ENCODE results near the gene TACC2.

Gene TACC2

GRCh38 chr10:122190176-122190943, 201.4 kb downstream of the TACC2 start:
- H3K4me3 ChIP-seq (ENCODE audit: low read depth, low read length): no peak overlapping the region

GRCh38 chr10:122191936-122192541, 203.1 kb downstream of the TACC2 start:
- Histone ChIP-seq H3K27me3 (ENCODE audit: insufficient read depth, low read depth, severe bottlenecking) (no peaks in the 10 kb centered on the region), H3K27ac (no peak overlapping the region), H3K36me3 (no peaks in the 10 kb centered on the region), H3K4me3 (ENCODE audit: low read depth, low read length) (no peak overlapping the region), H3K9me3 (ENCODE audit: severe bottlenecking) (no peaks in the 10 kb centered on the region)
- no peak for DNase-seq
- TF ChIP-seq, protein P1, sequence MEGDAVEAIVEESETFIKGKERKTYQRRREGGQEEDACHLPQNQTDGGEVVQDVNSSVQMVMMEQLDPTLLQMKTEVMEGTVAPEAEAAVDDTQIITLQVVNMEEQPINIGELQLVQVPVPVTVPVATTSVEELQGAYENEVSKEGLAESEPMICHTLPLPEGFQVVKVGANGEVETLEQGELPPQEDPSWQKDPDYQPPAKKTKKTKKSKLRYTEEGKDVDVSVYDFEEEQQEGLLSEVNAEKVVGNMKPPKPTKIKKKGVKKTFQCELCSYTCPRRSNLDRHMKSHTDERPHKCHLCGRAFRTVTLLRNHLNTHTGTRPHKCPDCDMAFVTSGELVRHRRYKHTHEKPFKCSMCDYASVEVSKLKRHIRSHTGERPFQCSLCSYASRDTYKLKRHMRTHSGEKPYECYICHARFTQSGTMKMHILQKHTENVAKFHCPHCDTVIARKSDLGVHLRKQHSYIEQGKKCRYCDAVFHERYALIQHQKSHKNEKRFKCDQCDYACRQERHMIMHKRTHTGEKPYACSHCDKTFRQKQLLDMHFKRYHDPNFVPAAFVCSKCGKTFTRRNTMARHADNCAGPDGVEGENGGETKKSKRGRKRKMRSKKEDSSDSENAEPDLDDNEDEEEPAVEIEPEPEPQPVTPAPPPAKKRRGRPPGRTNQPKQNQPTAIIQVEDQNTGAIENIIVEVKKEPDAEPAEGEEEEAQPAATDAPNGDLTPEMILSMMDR (IDR thresholded peaks at IDR 0.05; ENCODE audit: low read depth, low read length): no peak

More at GRCh38 chr10:122190176-122190943, 201.4 kb downstream of the TACC2 start:
- no peak for DNase-seq
- TF ChIP-seq, protein P1 (IDR thresholded peaks at IDR 0.05; ENCODE audit: low read depth, low read length): no peak
- Histone ChIP-seq H3K27me3 (ENCODE audit: insufficient read depth, low read depth, severe bottlenecking) (no peaks in the 10 kb centered on the region), H3K36me3 (no peaks in the 10 kb centered on the region), H3K27ac (no peak overlapping the region), H3K9me3 (ENCODE audit: severe bottlenecking) (no peaks in the 10 kb centered on the region)

GRCh38 chr10:122194251-122194650, 205.3 kb downstream of the TACC2 start:
- no peak overlapping the region for H3K4me3 ChIP-seq (ENCODE audit: low read depth, low read length)
- TF ChIP-seq, protein P1 (IDR thresholded peaks at IDR 0.05; ENCODE audit: low read depth, low read length): no peak
- H3K9me3 ChIP-seq (ENCODE audit: severe bottlenecking): no peaks in the 10 kb centered on the region
- H3K27ac ChIP-seq: no peak overlapping the region
- no peaks in the 10 kb centered on the region for H3K27me3 ChIP-seq (ENCODE audit: insufficient read depth, low read depth, severe bottlenecking)
- no peak for DNase-seq
- no peaks in the 10 kb centered on the region for H3K36me3 ChIP-seq

DNA sequence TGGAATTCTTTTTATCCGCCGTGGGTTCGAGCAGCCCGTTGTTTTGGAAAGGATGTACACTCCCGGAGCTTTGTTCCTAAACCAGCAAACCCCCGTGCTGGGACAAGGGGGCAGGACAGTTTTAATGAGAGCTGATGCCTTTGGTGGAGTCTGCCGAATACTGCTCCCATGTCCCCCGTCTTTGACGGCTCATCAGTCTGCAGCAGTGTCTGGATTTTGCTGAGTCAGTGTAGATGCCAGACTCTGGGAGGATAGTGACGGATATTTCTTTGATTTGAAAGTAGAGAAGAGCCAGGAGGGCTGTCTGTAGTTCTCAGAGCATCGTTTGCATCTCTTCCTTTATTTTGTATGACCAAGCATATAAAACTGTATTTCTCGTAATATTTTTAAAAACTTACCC, 207.3 kb downstream of the TACC2 start:
- H3K36me3 ChIP-seq: no peaks in the 10 kb centered on the region
- H3K9me3 ChIP-seq (ENCODE audit: severe bottlenecking): no peaks in the 10 kb centered on the region
- H3K27me3 ChIP-seq (ENCODE audit: insufficient read depth, low read depth, severe bottlenecking): no peaks in the 10 kb centered on the region
- TF ChIP-seq, protein P1 (IDR thresholded peaks at IDR 0.05; ENCODE audit: low read depth, low read length): no peak
- H3K27ac ChIP-seq: no peak overlapping the region
- no peak for DNase-seq
- H3K4me3 ChIP-seq (ENCODE audit: low read depth, low read length): no peak overlapping the region

DNA sequence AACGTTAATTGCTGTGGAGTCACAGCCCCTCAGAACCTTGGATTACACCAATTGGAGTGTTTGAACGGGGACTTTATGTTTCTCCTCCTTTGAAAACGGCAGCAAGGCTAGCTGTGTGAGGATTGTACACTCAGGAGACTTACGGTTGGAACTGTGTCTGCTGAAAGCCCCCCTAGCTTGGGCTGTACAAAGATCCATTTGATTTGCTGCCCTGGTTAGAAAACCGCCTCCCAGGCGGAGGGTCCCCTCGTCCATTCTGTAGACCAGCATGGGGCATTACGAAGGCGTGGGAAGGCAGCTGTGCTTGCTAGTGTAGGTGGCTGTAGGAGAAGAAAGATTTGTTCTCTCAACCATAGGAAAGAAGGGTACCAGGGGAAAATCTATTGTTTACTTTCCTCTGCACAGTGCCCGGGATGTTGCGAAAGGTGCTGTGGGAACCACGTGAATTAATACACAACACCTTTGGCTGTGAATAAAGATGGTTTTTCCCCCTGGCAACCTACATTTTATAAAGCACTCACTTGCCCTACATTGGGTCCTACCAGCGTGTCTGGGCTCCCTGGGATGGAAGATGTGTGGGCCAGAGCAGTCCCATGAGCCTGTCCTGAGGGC, 208.8 kb downstream of the TACC2 start:
- TF ChIP-seq, protein P1 (IDR thresholded peaks at IDR 0.05; ENCODE audit: low read depth, low read length): no peak
- H3K9me3 ChIP-seq (ENCODE audit: severe bottlenecking): no peaks in the 10 kb centered on the region
- no peaks in the 10 kb centered on the region for H3K27me3 ChIP-seq (ENCODE audit: insufficient read depth, low read depth, severe bottlenecking)
- H3K4me3 ChIP-seq (ENCODE audit: low read depth, low read length): no peak overlapping the region
- H3K36me3 ChIP-seq: no peaks in the 10 kb centered on the region
- no peak overlapping the region for H3K27ac ChIP-seq
- no peak for DNase-seq
